Esophagus squamous epithelium (tissue), 5 donors: ENCODE data around the gene S100B. TPM values are rescaled to one million over a fixed set of nuclear protein-coding genes. Genes with fewer than 3 reads are reported as not detected.

Source experiments
- DNase-seq: peaks from one replicate; lab custom pipeline; 2025; lab: John Stamatoyannopoulos, UW
- H3K27ac ChIP-seq, 4 donors: fragments of 200-600 bp; sonication (generic); one replicate each; pipeline ENCODE4 v1.5.1; 2016 to 2019; ENCODE audit warnings: mild to moderate bottlenecking in 1 of 4
- H3K27me3 ChIP-seq, 4 donors: fragments of 200-600 bp; sonication (generic); 1 replicate in 3 of 4; 2 replicates in 1 of 4; pipeline versions ENCODE4 v1.5.1 to v1.6.0; 2017 to 2021; ENCODE audit warnings: antibody characterized with exemption in 1 of 4
- H3K36me3 ChIP-seq, 3 donors: fragments of 200-600 bp; sonication (generic); one replicate each; pipeline ENCODE4 v1.5.1; 2016 to 2019
- H3K4me1 ChIP-seq, 3 donors: fragments of 200-600 bp; sonication (generic); one replicate each; pipeline ENCODE4 v1.5.1; 2017 to 2019
- H3K4me3 ChIP-seq, 4 donors: fragments of 200-600 bp; sonication (generic); 1 replicate in 3 of 4; 2 replicates in 1 of 4; pipeline ENCODE4 v1.5.1; 2016 to 2019; ENCODE audit warnings: mild to moderate bottlenecking in 2 of 4, moderate library complexity in 1 of 4
- H3K9me3 ChIP-seq, 3 donors: fragments of 200-600 bp; sonication (generic); one replicate each; pipeline ENCODE4 v1.5.1; 2016 to 2019
- POLR2A ChIP-seq, 4 donors: fragments of 450-650 bp; IDR thresholded peaks; one replicate each; pipeline ENCODE4 v1.6.1; 2017; ENCODE audit warnings: antibody characterized with exemption in 4 of 4, mild to moderate bottlenecking in 4 of 4, moderate library complexity in 3 of 4
- WGBS, 2 donors: methylation state at CpG; one replicate each; pipeline ENCODE4 v1.1.5; 2018; 5-methylcytosine and 5-hydroxymethylcytosine counted together
- intact Hi-C: fragments of 100-400 bp; cut with DNase I; formaldehyde crosslinking; loops from one replicate; pipeline ENCODE4 v1.15.0; 2022
- total RNA-seq, 4 donors: library from RNA; depleted of rRNA; stranded (reverse); fragments of >200 nt; gene quantifications; one replicate each; pipeline ENCODE4 v1.1.0, GENCODE V29; 2016
- TF ChIP-seq, protein P1 (sequence below), 6 experiments: fragments of 450-650 bp in 4 of 6; fragments of 200-600 bp in 2 of 6; sonication (generic) in 2 of 6; IDR thresholded peaks; one replicate each; pipeline ENCODE4 v1.5.1; 2016 to 2019; ENCODE audit warnings: antibody characterized with exemption in 6 of 6, mild to moderate bottlenecking in 4 of 6, moderate library complexity in 4 of 6
- donor health status: DM: yes; HTN: yes; CAD: no.

S100B gene
- total RNA-seq, 4 donors from 2014 or later = 0.57 to 14.7 (median 8.2) TPM; not detected in 1

DNA sequence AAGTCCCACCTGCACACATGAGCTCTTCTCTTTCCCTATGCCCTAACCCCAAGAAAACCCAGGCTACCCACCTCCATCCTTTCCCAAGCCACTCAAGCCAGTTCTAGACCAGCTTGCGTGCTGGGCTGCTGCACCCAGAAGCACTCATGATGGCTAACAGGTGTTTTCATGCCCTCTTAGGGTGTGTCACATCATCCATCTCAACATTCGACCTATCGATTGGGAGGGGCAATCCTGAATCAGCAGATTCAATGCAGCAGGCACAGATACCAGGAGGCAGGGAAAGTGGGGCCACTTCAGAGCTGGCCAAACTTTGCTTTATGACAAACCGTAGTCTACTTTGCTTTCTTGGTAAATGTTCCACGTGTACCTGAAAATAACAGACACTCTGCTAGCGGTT, 24.0 kb upstream of the S100B start:
- no peaks in the 10 kb centered on the region for H3K36me3 ChIP-seq
- H3K27ac ChIP-seq = no peak overlapping the region
- TF ChIP-seq, protein P1, sequence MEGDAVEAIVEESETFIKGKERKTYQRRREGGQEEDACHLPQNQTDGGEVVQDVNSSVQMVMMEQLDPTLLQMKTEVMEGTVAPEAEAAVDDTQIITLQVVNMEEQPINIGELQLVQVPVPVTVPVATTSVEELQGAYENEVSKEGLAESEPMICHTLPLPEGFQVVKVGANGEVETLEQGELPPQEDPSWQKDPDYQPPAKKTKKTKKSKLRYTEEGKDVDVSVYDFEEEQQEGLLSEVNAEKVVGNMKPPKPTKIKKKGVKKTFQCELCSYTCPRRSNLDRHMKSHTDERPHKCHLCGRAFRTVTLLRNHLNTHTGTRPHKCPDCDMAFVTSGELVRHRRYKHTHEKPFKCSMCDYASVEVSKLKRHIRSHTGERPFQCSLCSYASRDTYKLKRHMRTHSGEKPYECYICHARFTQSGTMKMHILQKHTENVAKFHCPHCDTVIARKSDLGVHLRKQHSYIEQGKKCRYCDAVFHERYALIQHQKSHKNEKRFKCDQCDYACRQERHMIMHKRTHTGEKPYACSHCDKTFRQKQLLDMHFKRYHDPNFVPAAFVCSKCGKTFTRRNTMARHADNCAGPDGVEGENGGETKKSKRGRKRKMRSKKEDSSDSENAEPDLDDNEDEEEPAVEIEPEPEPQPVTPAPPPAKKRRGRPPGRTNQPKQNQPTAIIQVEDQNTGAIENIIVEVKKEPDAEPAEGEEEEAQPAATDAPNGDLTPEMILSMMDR (IDR thresholded peaks at IDR 0.05) = no peak
- no peak for TF ChIP-seq POLR2A (IDR thresholded peaks at IDR 0.05)
- DNase-seq = no peak
- 78 to 80% methylated on average over 4 to 6 of the region's 6 CpGs for WGBS, 2 donors
- intact Hi-C loops = no loop called here
- H3K4me1 ChIP-seq = peaks cover 0 to 5% (median 0%) of the 10 kb centered on the region in 3 donors
- peaks cover 0 to 22% (median 10%) of the 10 kb centered on the region in 3 donors for H3K9me3 ChIP-seq
- peaks cover 0 to 16% (median 0%) of the 10 kb centered on the region in 4 donors for H3K27me3 ChIP-seq
- no peak overlapping the region for H3K4me3 ChIP-seq

DNA sequence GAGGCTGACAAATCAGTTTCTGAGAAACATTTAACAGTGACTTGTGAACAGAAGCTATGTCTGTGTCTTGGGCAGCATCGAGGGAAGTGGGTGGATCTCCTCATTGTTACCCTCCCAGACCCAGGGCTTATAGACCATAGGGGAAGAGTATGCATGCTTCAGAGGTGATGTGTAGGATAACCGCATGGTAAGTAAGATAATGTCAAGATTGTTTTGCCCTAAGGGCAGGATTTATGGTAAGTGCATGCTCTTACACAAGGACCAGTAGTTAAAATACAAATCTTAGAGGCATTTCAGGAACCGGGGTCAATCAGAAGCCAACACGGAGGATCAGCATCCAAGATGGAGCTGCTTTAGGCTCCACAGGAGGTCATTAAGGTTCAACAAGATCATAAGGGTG, 22.8 kb upstream of the S100B start:
- H3K36me3 ChIP-seq = no peaks in the 10 kb centered on the region
- TF ChIP-seq, protein P1 (IDR thresholded peaks at IDR 0.05) = no peak
- no peak for TF ChIP-seq POLR2A (IDR thresholded peaks at IDR 0.05)
- intact Hi-C loops = no loop called here
- WGBS, 2 donors = 86 to 92% methylated on average over 4 of the region's 4 CpGs
- peaks cover 0 to 22% (median 10%) of the 10 kb centered on the region in 3 donors for H3K9me3 ChIP-seq
- H3K27me3 ChIP-seq = peaks cover 0 to 16% (median 0%) of the 10 kb centered on the region in 4 donors
- no peak overlapping the region for H3K27ac ChIP-seq
- H3K4me1 ChIP-seq = no peaks in the 10 kb centered on the region
- no peak overlapping the region for H3K4me3 ChIP-seq
- DNase-seq = no peak

DNA sequence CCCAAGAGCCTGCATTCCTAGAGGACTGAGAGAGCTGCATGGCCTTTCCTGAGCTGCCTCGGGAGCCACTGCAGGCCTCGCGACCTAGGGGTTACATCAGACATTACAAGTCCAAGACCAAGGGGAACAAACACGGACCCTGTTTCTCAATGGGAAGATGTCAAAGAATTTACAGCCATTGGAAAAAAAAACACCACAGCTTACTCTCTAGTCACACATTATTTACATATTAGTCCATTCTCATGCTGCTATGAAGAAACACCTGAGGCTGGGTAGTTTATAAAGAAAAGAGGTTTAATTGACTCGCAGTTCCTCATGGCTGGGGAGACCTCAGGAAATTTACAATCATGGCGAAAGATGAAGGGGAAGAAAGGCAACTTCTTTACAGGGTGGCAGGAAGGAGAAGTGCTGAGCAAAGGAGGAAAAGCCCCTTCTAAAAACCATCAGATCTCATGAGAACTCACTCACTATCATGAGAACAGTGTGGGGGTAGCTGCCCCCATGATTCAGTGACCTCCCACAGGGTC, 22.2 kb upstream of the S100B start:
- DNase-seq = no peak
- Histone ChIP-seq H3K4me3 (no peak overlapping the region), H3K36me3 (no peaks in the 10 kb centered on the region), H3K9me3 (peaks cover 0 to 22% (median 10%) of the 10 kb centered on the region in 3 donors), H3K27me3 (peaks cover 0 to 16% (median 0%) of the 10 kb centered on the region in 4 donors), H3K27ac (no peak overlapping the region), H3K4me1 (no peaks in the 10 kb centered on the region)
- TF ChIP-seq, protein P1 (IDR thresholded peaks at IDR 0.05) = no peak
- TF ChIP-seq POLR2A (IDR thresholded peaks at IDR 0.05) = no peak
- 77 to 81% methylated on average over 3 to 6 of the region's 6 CpGs for WGBS, 2 donors
- intact Hi-C loops = no loop called here

- Histone ChIP-seq H3K36me3 (no peaks in the 10 kb centered on the region), H3K4me1 (no peaks in the 10 kb centered on the region), H3K27ac (no peak overlapping the region), H3K27me3 (peaks cover 0 to 16% (median 0%) of the 10 kb centered on the region in 4 donors), H3K9me3 (peaks cover 0 to 22% (median 10%) of the 10 kb centered on the region in 3 donors), H3K4me3 (no peak overlapping the region)
- TF ChIP-seq, protein P1 (IDR thresholded peaks at IDR 0.05) = no peak
- no peak for TF ChIP-seq POLR2A (IDR thresholded peaks at IDR 0.05)
- intact Hi-C loops = no loop called here
- WGBS, 2 donors = 75 to 97% methylated on average over 2 to 7 of the region's 7 CpGs
- no peak for DNase-seq
These were observed 21.7 kb upstream of the S100B start for GRCh38 chr21:46626536-46626935.

DNA sequence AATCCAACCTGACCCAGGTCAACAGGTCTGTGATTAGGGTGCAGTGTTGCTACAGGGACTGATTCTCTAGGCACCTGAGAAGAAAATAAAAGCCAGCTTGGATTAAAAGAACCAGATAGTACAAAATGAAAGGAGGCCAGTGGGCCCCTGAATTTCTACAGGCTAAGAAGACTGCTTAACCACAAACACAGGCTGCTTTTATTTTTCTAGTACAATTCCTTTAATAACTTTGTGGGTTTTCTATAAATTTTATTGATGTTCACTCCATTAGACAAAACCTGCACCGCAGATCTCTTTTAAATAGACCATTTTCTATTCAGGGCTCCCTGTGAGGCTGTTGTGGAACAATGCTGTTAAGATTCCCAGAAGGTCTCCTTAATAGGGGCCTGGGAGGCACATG, 20.9 kb upstream of the S100B start:
- 71 to 88% methylated on average over 1 of the region's 1 CpG for WGBS, 2 donors
- H3K27ac ChIP-seq = no peak overlapping the region
- DNase-seq = no peak
- H3K4me3 ChIP-seq = no peak overlapping the region
- H3K27me3 ChIP-seq = peaks cover 0 to 13% (median 0%) of the 10 kb centered on the region in 4 donors
- H3K4me1 ChIP-seq = no peaks in the 10 kb centered on the region
- H3K36me3 ChIP-seq = no peaks in the 10 kb centered on the region
- intact Hi-C loops = no loop called here
- TF ChIP-seq POLR2A (IDR thresholded peaks at IDR 0.05) = no peak
- TF ChIP-seq, protein P1 (IDR thresholded peaks at IDR 0.05) = no peak
- H3K9me3 ChIP-seq = peaks cover 0 to 22% (median 10%) of the 10 kb centered on the region in 3 donors
